H1 (cell line): ENCODE data around the gene CCDC137. TPM values are rescaled to one million over a fixed set of nuclear protein-coding genes. Genes with fewer than 3 reads are reported as not detected.

Experiments used
- CTCF ChIA-PET: fragments of 300-600 bp; sonication (Branson Sonifier 250); formaldehyde crosslinking; loops from one replicate; lab custom pipeline; 2021; ENCODE audit not compliant: partially characterized antibody; lab: Charles Lee
- POLR2A ChIA-PET: fragments of 300-600 bp; sonication (Branson Sonifier 250); formaldehyde crosslinking; loops from one replicate; lab custom pipeline; 2021; ENCODE audit warnings: inconsistent platforms; ENCODE audit not compliant: partially characterized antibody; lab: Charles Lee
- DNase-seq, 2 experiments: peaks; one replicate each; pipeline versions ENCODE4 v3.0.0 to v3.0.0-alpha.2; 2010 to 2022; ENCODE audit warnings: low spot score in 2 of 2, low read depth in 1 of 2, mixed read lengths in 1 of 2
- FAIRE-seq: peaks from 2 replicates; lab custom pipeline; 2011; peaks lifted over from hg19 to GRCh38; lab: Jason Lieb, UNC
- H2AFZ ChIP-seq: 2 replicates; pipeline ENCODE4 v1.8.1; 2012; ENCODE audit warnings: low read length, inconsistent platforms
- H2AK5ac ChIP-seq: 2 replicates; pipeline ENCODE4 v1.6.1; 2013; ENCODE audit warnings: low read depth, low read length
- H2BK120ac ChIP-seq: replicated peaks from 2 replicates; pipeline ENCODE3; 2013; ENCODE audit warnings: low read depth, low read length, inconsistent platforms
- H2BK12ac ChIP-seq: 2 replicates; pipeline ENCODE4 v1.6.1; 2013; ENCODE audit warnings: low read depth, low read length
- H2BK15ac ChIP-seq: 2 replicates; pipeline ENCODE4 v1.6.1; 2013; ENCODE audit warnings: low read length
- H2BK20ac ChIP-seq: 2 replicates; pipeline ENCODE4 v1.6.1; 2013; ENCODE audit warnings: low read length
- H2BK5ac ChIP-seq: 2 replicates; pipeline ENCODE4 v1.6.1; 2013; ENCODE audit warnings: low read depth, low read length
- H3K14ac ChIP-seq: 2 replicates; pipeline ENCODE4 v1.6.1; 2013; ENCODE audit warnings: inconsistent platforms; ENCODE audit not compliant: insufficient read length
- H3K18ac ChIP-seq: 2 replicates; pipeline ENCODE4 v1.6.1; 2013; ENCODE audit warnings: low read length; ENCODE audit errors: extremely low read depth
- H3K23ac ChIP-seq: 2 replicates; pipeline ENCODE4 v1.6.1; 2013; ENCODE audit warnings: inconsistent platforms; ENCODE audit not compliant: insufficient read length
- H3K23me2 ChIP-seq: 2 replicates; pipeline ENCODE4 v1.6.1; 2013; ENCODE audit warnings: low read depth, low read length
- H3K27ac ChIP-seq: 2 replicates; pipeline ENCODE4 v1.6.1; 2011; ENCODE audit warnings: low read depth, low read length, inconsistent platforms
- H3K27me3 ChIP-seq, 4 experiments: replicated peaks in 1 of 4; 1 replicate in 1 of 4; 2 replicates in 3 of 4; pipeline versions ENCODE4 v1.6.1 to v1.8.1; 2011 to 2013; ENCODE audit warnings: low read length in 3 of 4, mild to moderate bottlenecking in 3 of 4, inconsistent platforms in 2 of 4, mixed read lengths in 2 of 4, moderate library complexity in 1 of 4; ENCODE audit not compliant: control insufficient read depth in 3 of 4, insufficient read depth in 3 of 4; ENCODE audit errors: extremely low read depth in 1 of 4
- H3K36me3 ChIP-seq, 4 experiments: 2 replicates each; pipeline versions ENCODE4 v1.6.1 to v1.8.1; 2011 to 2013; ENCODE audit warnings: mild to moderate bottlenecking in 4 of 4, low read length in 3 of 4, moderate library complexity in 2 of 4, control low read depth in 1 of 4, inconsistent platforms in 1 of 4; ENCODE audit not compliant: insufficient read depth in 4 of 4, control insufficient read depth in 2 of 4
- H3K4ac ChIP-seq: replicated peaks from 2 replicates; pipeline ENCODE3; 2013; ENCODE audit warnings: low read length, low read depth, mixed read lengths, inconsistent platforms; ENCODE audit not compliant: insufficient read length
- H3K4me1 ChIP-seq, 4 experiments: replicated peaks in 1 of 4; 1 replicate in 1 of 4; 2 replicates in 3 of 4; pipeline versions ENCODE4 v1.6.1 to v1.8.1; 2011 to 2013; ENCODE audit warnings: low read length in 3 of 4, inconsistent platforms in 2 of 4, mixed read lengths in 1 of 4; ENCODE audit not compliant: insufficient read depth in 4 of 4, control insufficient read depth in 3 of 4
- H3K4me2 ChIP-seq, 2 experiments: 2 replicates each; pipeline versions ENCODE4 v1.6.1 to v1.8.1; 2011 to 2013; ENCODE audit warnings: low read depth in 2 of 2, low read length in 2 of 2, control low read depth in 1 of 2, inconsistent platforms in 1 of 2, mild to moderate bottlenecking in 1 of 2; ENCODE audit not compliant: insufficient read depth in 1 of 2
- H3K4me3 ChIP-seq, 4 experiments: fragments of 200-600, 300-600 bp in 1 of 4; sonication (generic), shearing (Covaris generic), sonication (Bioruptor Twin) in 1 of 4; 2 replicates each; pipeline versions ENCODE4 v1.5.1 to v1.8.1; 2011 to 2016; ENCODE audit warnings: low read length in 4 of 4, low read depth in 3 of 4, control low read depth in 2 of 4, inconsistent platforms in 2 of 4, mild to moderate bottlenecking in 2 of 4, mixed read lengths in 1 of 4, moderate library complexity in 1 of 4; ENCODE audit not compliant: insufficient read depth in 2 of 4; ENCODE audit errors: extremely low read depth in 1 of 4
- H3K56ac ChIP-seq: replicated peaks from 2 replicates; pipeline ENCODE3; 2013; ENCODE audit warnings: low read depth, mild to moderate bottlenecking, mixed read lengths, low read length, inconsistent platforms; ENCODE audit not compliant: insufficient read length
- H3K79me1 ChIP-seq: 2 replicates; pipeline ENCODE4 v1.6.1; 2013; ENCODE audit warnings: low read depth, low read length, control low read depth
- H3K79me2 ChIP-seq, 2 experiments: 2 replicates each; pipeline versions ENCODE4 v1.6.1 to v1.8.1; 2012 to 2013; ENCODE audit warnings: low read length in 2 of 2, mild to moderate bottlenecking in 2 of 2, inconsistent platforms in 1 of 2; ENCODE audit not compliant: insufficient read depth in 2 of 2, control insufficient read depth in 1 of 2
- H3K9ac ChIP-seq, 4 experiments: replicated peaks in 1 of 4; 1 replicate in 1 of 4; 2 replicates in 3 of 4; pipeline versions ENCODE4 v1.6.1 to v1.8.1; 2011 to 2013; ENCODE audit warnings: low read depth in 3 of 4, low read length in 3 of 4, control low read depth in 2 of 4, mild to moderate bottlenecking in 2 of 4, moderate library complexity in 2 of 4, inconsistent platforms in 1 of 4; ENCODE audit errors: extremely low read depth in 1 of 4
- H3K9me3 ChIP-seq, 2 experiments: 2 replicates each; pipeline versions ENCODE4 v1.6.1 to v1.8.1; 2012 to 2013; ENCODE audit warnings: mild to moderate bottlenecking in 2 of 2, moderate library complexity in 2 of 2, control low read depth in 1 of 2, inconsistent platforms in 1 of 2, low read depth in 1 of 2, low read length in 1 of 2, mixed read lengths in 1 of 2; ENCODE audit not compliant: insufficient read depth in 2 of 2
- H4K20me1 ChIP-seq, 2 experiments: replicated peaks in 1 of 2; 2 replicates each; pipeline versions ENCODE3 to v1.8.1; 2011 to 2013; ENCODE audit warnings: inconsistent platforms in 2 of 2, low read length in 2 of 2, mild to moderate bottlenecking in 1 of 2; ENCODE audit not compliant: insufficient read depth in 2 of 2, control insufficient read depth in 1 of 2
- H4K5ac ChIP-seq: 2 replicates; pipeline ENCODE4 v1.6.1; 2013; ENCODE audit warnings: low read length, low read depth, mixed read lengths, inconsistent platforms; ENCODE audit not compliant: insufficient read length
- H4K8ac ChIP-seq: 2 replicates; pipeline ENCODE4 v1.8.0; 2013; ENCODE audit warnings: mild to moderate bottlenecking, moderate library complexity, low read length, inconsistent platforms; ENCODE audit not compliant: insufficient read depth; ENCODE audit errors: extremely low read depth
- H4K91ac ChIP-seq: replicated peaks from 2 replicates; pipeline ENCODE3; 2013; ENCODE audit warnings: low read length, mixed read lengths, inconsistent platforms; ENCODE audit not compliant: insufficient read length
- ASH2L ChIP-seq: fragments of 200-600, 300-600 bp; sonication (generic); IDR thresholded peaks from one replicate; pipeline ENCODE4 v1.7.1; 2017; ENCODE audit warnings: low read length
- BRCA1 ChIP-seq: IDR thresholded peaks from 2 replicates; pipeline ENCODE4 v1.6.1; 2012; ENCODE audit warnings: low read depth, low read length, improper control_type of control experiment
- CBX8 ChIP-seq: fragments of 300-800, 300-1000 bp; sonication (generic); IDR thresholded peaks from 2 replicates; pipeline ENCODE4 v1.7.1; 2016; ENCODE audit warnings: low read depth, low read length, borderline replicate concordance
- CTBP2 ChIP-seq: IDR thresholded peaks from 2 replicates; pipeline ENCODE4 v1.7.0; 2011; ENCODE audit warnings: borderline replicate concordance, mild to moderate bottlenecking, moderate library complexity, mixed read lengths, low read length; ENCODE audit not compliant: insufficient read depth, insufficient read length
- E2F6 ChIP-seq: IDR thresholded peaks from 2 replicates; pipeline ENCODE4 v1.6.1; 2012; ENCODE audit warnings: inconsistent platforms
- JUN ChIP-seq: IDR thresholded peaks from 2 replicates; pipeline ENCODE4 v1.6.1; 2011; ENCODE audit warnings: low read depth, mild to moderate bottlenecking, improper control_type of control experiment, low read length
- KDM4A ChIP-seq: IDR thresholded peaks from one replicate; pipeline ENCODE4 v1.7.1; 2012; ENCODE audit warnings: low read depth, mild to moderate bottlenecking, moderate library complexity, low read length, inconsistent platforms; ENCODE audit not compliant: severe bottlenecking
- POLR2A ChIP-seq, 2 experiments: IDR thresholded peaks; 1 replicate in 1 of 2; 2 replicates in 1 of 2; pipeline ENCODE4 v1.6.1; 2011; ENCODE audit warnings: low read depth in 2 of 2, low read length in 2 of 2, mild to moderate bottlenecking in 2 of 2; ENCODE audit errors: control extremely low read depth in 1 of 2
- SIX5 ChIP-seq: IDR thresholded peaks from 2 replicates; pipeline ENCODE4 v1.6.1; 2011; ENCODE audit warnings: mild to moderate bottlenecking, low read depth, low read length
- TCF12 ChIP-seq: IDR thresholded peaks from 2 replicates; pipeline ENCODE4 v1.6.1; 2011; ENCODE audit warnings: low read depth, mild to moderate bottlenecking, low read length
- ZNF274 ChIP-seq: IDR thresholded peaks from 2 replicates; pipeline ENCODE4 v1.7.0; 2012; ENCODE audit warnings: low read length, borderline replicate concordance; ENCODE audit errors: extremely low read depth
- WGBS, 2 experiments: shearing (Covaris generic) in 1 of 2; methylation state at CpG; one replicate each; pipeline versions ENCODE4 v1.1.6 to v1.1.7; 2013 to 2015; ENCODE audit warnings: low lambda C conversion rate in 2 of 2, mixed read lengths in 2 of 2, inconsistent platforms in 1 of 2, low coverage in 1 of 2, missing lambda C conversion rate in 1 of 2; ENCODE audit not compliant: insufficient replicate concordance in 2 of 2, insufficient coverage in 1 of 2, insufficient read length in 1 of 2; ENCODE audit errors: extremely low coverage in 1 of 2, missing lambda C conversion rate in 1 of 2; 5-methylcytosine and 5-hydroxymethylcytosine counted together
- polyA plus RNA-seq, 7 experiments: library from polyadenylated mRNA; depleted of rRNA in 3 of 7; stranded (reverse) in 5 of 7; unstranded in 2 of 7; fragments of >200 nt in 5 of 7; fragments of 200-250 nt in 2 of 7; gene quantifications; 1 replicate in 5 of 7; 2 replicates in 1 of 7; 4 replicates in 1 of 7; pipeline versions ENCODE4 v1.2.1 to v1.2.3, GENCODE V29; 2011 to 2013; ENCODE audit warnings: missing spikeins in 2 of 7, mixed read lengths in 2 of 7
- total RNA-seq: library from RNA; stranded (reverse); fragmentation: NEBNext Ultra II Directional; extraction: Animal tissue kit (Norgen Biotek cat#: 25700); gene quantifications from 2 replicates; pipeline ENCODE4 v1.2.1, GENCODE V29; 2021

The CCDC137 gene
- total and polyA plus RNA-seq, 2 of the 8 experiments (the other 6 are each of a cell fraction or from before 2014, with no cell fraction given) = 17.6 to 38.6 TPM

GRCh38 chr17:81715107-81715871, 48.8 kb downstream of the CCDC137 start:
- WGBS, 2 experiments = 94% methylated on average over 23 of the region's 32 CpGs; no CpG with 5 or more reads in 1 of the 2 experiments
- FAIRE-seq = no peak
- POLR2A ChIA-PET = interaction anchor here (0.8 to 25.9 kb wide), 6 partner anchors 7 to 216 kb away, joined by 3 to 436 read pairs (median 176); partner anchors contain the start of genes ARL16, HGS, MRPL12 and SLC25A10

More at GRCh38 chr17:81715107-81715871, 48.8 kb downstream of the CCDC137 start:
- H2BK12ac ChIP-seq = no peak overlapping the region
- peaks cover 8% of the 10 kb centered on the region; the same call in 1 of the 2 replicates for H3K79me1 ChIP-seq
- peaks cover 20% of the 10 kb centered on the region for H3K23me2 ChIP-seq
- H4K91ac ChIP-seq = peak overlapping the region; percentile 27
- no peaks in the 10 kb centered on the region for H3K9me3 ChIP-seq
- no peak overlapping the region for H3K27ac ChIP-seq
- peaks cover 0 to 21% (median 16%) of the 10 kb centered on the region in 4 experiments; a peak in 5 of 7 replicates for H3K4me1 ChIP-seq
- peaks cover 3 to 10% of the 10 kb centered on the region in 2 experiments for H4K20me1 ChIP-seq
- no peak overlapping the region for H3K4me3 ChIP-seq
- H3K79me2 ChIP-seq = peaks cover 0 to 7% of the 10 kb centered on the region in 2 experiments; a peak in 1 of 4 replicates
- H3K56ac ChIP-seq = no peak overlapping the region
- H2BK15ac ChIP-seq = no peak overlapping the region
- H3K4ac ChIP-seq = no peak overlapping the region
- no peak overlapping the region for H3K4me2 ChIP-seq
- H3K14ac ChIP-seq = no peak overlapping the region
- no peak overlapping the region for H2BK5ac ChIP-seq
- no peak overlapping the region for H2BK20ac ChIP-seq
- no peak overlapping the region for H2AFZ ChIP-seq
- H2BK120ac ChIP-seq = no peak overlapping the region
- no peak overlapping the region for H3K18ac ChIP-seq
- no peak overlapping the region for H2AK5ac ChIP-seq
- H3K27me3 ChIP-seq = no peaks in the 10 kb centered on the region; a peak in 2 of 7 replicates
- TF ChIP-seq CTBP2 = no peak
- TF ChIP-seq KDM4A = no peak
- no peak for TF ChIP-seq ZNF274
- no peak for TF ChIP-seq BRCA1
- no peak for TF ChIP-seq POLR2A (IDR thresholded peaks at IDR 0.05; ENCODE audit: control extremely low read depth in 1 of 2, low read depth in 2 of 2, low read length in 2 of 2)
- TF ChIP-seq E2F6 = no peak
- TF ChIP-seq ASH2L = no peak
- no peak for TF ChIP-seq JUN
- no peak for TF ChIP-seq CBX8
- TF ChIP-seq SIX5 = no peak
- TF ChIP-seq TCF12 = no peak
- no peak overlapping the region; a peak in 1 of 7 replicates for H3K9ac ChIP-seq
- no peak overlapping the region for H4K5ac ChIP-seq
- H4K8ac ChIP-seq = peak overlapping the region; percentile 51; the same call in 1 of the 2 replicates
- no peak overlapping the region for H3K23ac ChIP-seq
- peaks cover 0 to 9% (median 0%) of the 10 kb centered on the region in 4 experiments; a peak in 3 of 8 replicates for H3K36me3 ChIP-seq
- CTCF ChIA-PET = interaction anchor here (0.6 to 2.5 kb wide), 11 partner anchors 10 to 154 kb away, joined by 3 to 13 read pairs (median 4); partner anchors contain the start of gene MRPL12
- no peak for DNase-seq
